Hindlimb muscle (tissue), 1 donor: Measurements from ENCODE around the gene SLC22A16. TPM values are rescaled to one million over a fixed set of nuclear protein-coding genes. Genes with fewer than 3 reads are reported as not detected.

Experiments used
- DNase-seq: peaks from one replicate; pipeline ENCODE4 v3.0.0-alpha.2; 2013
- polyA plus RNA-seq: library from polyadenylated mRNA; unstranded; fragments of 120-200 nt; gene quantifications from one replicate; pipeline ENCODE4 v1.2.1, GENCODE V29; 2013; ENCODE audit not compliant: insufficient read length

Gene SLC22A16
- polyA plus RNA-seq, 1 donor, result 0.45 TPM

- no peak for DNase-seq
Observed at GRCh38 chr6:110399219-110400071, 77.0 kb downstream of the SLC22A16 start.

- DNase-seq, result no peak
Observed at GRCh38 chr6:110398778-110399177, 77.6 kb downstream of the SLC22A16 start.

GRCh38 chr6:110395221-110395620, 81.2 kb downstream of the SLC22A16 start:
- DNase-seq, result no peak

- DNase-seq, result no peak
Observed at GRCh38 chr6:110394409-110394808, 82.0 kb downstream of the SLC22A16 start.

GRCh38 chr6:110392727-110393126, 83.7 kb downstream of the SLC22A16 start:
- DNase-seq, result no peak

- no peak for DNase-seq
Observed at GRCh38 chr6:110390404-110390803, 86.0 kb downstream of the SLC22A16 start.

GRCh38 chr6:110389689-110390382, 86.6 kb downstream of the SLC22A16 start:
- no peak for DNase-seq

GRCh38 chr6:110387986-110388385, 88.4 kb downstream of the SLC22A16 start:
- DNase-seq, result no peak

GRCh38 chr6:110385458-110385863, 91.0 kb downstream of the SLC22A16 start:
- no peak for DNase-seq

GRCh38 chr6:110378552-110378951, 97.9 kb downstream of the SLC22A16 start:
- DNase-seq, result no peak

Other genes with a start within 250 kb of the SLC22A16 start
- gene METTL24, start 118.3 kb downstream of the SLC22A16 start, polyA plus RNA-seq, result 0.23 TPM
- gene DDO, start 61.0 kb downstream of the SLC22A16 start, polyA plus RNA-seq, result 0.89 TPM